Stomach (tissue), 9 donors: Measurements from ENCODE around the gene TIMM44. TPM values are rescaled to one million over a fixed set of nuclear protein-coding genes. Genes with fewer than 3 reads are reported as not detected.

Experiments
- DNase-seq, 2 donors: peaks; one replicate each; pipeline versions ENCODE4 v3.0.0 to v3.0.0-alpha.2; 2013 to 2019
- H3K27ac ChIP-seq, 5 donors: fragments of 200-600 bp in 4 of 5; sonication (generic) in 4 of 5; one replicate each; pipeline ENCODE4 v1.5.1; 2013 to 2019; ENCODE audit warnings: mild to moderate bottlenecking in 1 of 5, moderate library complexity in 1 of 5
- H3K27me3 ChIP-seq, 3 donors: fragments of 200-600 bp; sonication (generic); one replicate each; pipeline ENCODE4 v1.5.1; 2017 to 2019; ENCODE audit warnings: mixed run types in 1 of 3
- H3K36me3 ChIP-seq, 4 donors: fragments of 200-600 bp; sonication (generic); 1 replicate in 3 of 4; 2 replicates in 1 of 4; pipeline ENCODE4 v1.5.1; 2016 to 2019
- H3K4me1 ChIP-seq, 4 donors: fragments of 200-600 bp; sonication (generic); one replicate each; pipeline ENCODE4 v1.5.1; 2016 to 2019
- H3K4me3 ChIP-seq, 4 donors: fragments of 200-600 bp; sonication (generic) in 3 of 4; one replicate each; pipeline ENCODE4 v1.5.1; 2016 to 2019; ENCODE audit warnings: mild to moderate bottlenecking in 1 of 4
- H3K9me3 ChIP-seq, 4 donors: fragments of 200-600 bp; sonication (generic); one replicate each; pipeline ENCODE4 v1.5.1; 2016 to 2019
- CTCF ChIP-seq, 7 experiments: fragments of 450-650 bp in 4 of 7; fragments of 200-600 bp in 3 of 7; sonication (generic) in 3 of 7; IDR thresholded peaks; one replicate each; pipeline ENCODE4 v1.5.1; 2016 to 2019; ENCODE audit warnings: antibody characterized with exemption in 7 of 7, control low read depth in 2 of 7, mild to moderate bottlenecking in 1 of 7
- EP300 ChIP-seq: sonication (generic); formaldehyde crosslinking; IDR thresholded peaks from one replicate; pipeline ENCODE4 v1.6.1; 2017; ENCODE audit warnings: antibody characterized with exemption
- POLR2A ChIP-seq, 4 donors: fragments of 450-650 bp; IDR thresholded peaks; one replicate each; pipeline ENCODE4 v1.6.1; 2016; ENCODE audit warnings: antibody characterized with exemption in 4 of 4, control low read depth in 2 of 4, mild to moderate bottlenecking in 1 of 4, moderate library complexity in 1 of 4
- POLR2AphosphoS5 ChIP-seq, 3 donors: sonication (generic); formaldehyde crosslinking; IDR thresholded peaks; one replicate each; pipeline ENCODE4 v1.6.1; 2016; ENCODE audit warnings: antibody characterized with exemption in 3 of 3
- WGBS, 5 donors: extraction: QIAGEN DNeasy Blood & Tissue Kit in 3 of 5; methylation state at CpG; one replicate each; pipeline versions ENCODE4 v1.1.5 to v1.1.7; 2013 to 2018; 5-methylcytosine and 5-hydroxymethylcytosine counted together
- intact Hi-C: fragments of 100-400 bp; cut with DNase I; formaldehyde crosslinking; loops from one replicate; pipeline ENCODE4 v1.15.1; 2023; ENCODE audit warnings: low total_unique reads
- polyA plus RNA-seq, 3 donors: library from polyadenylated mRNA; stranded (reverse); fragments of 200-250 nt; gene quantifications; one replicate each; pipeline ENCODE4 v1.2.3, GENCODE V29; 2013
- total RNA-seq, 5 donors: library from RNA; depleted of rRNA; stranded (reverse); fragments of >200 nt; gene quantifications; one replicate each; pipeline versions ENCODE4 v1.1.0 to v1.2.3, GENCODE V29; 2014 to 2016
- donor health status: healthy with polysubstance abuse.
- donor health status: Bipolar disorder and iron deficiency.
- donor health status: healthy.

The TIMM44 gene
- total and polyA plus RNA-seq, 8 donors, result 41.0 to 123 (median 52.8) TPM

GRCh38 chr19:7912697-7913564 lies 30.5 kb downstream of the TIMM44 start:
- TF ChIP-seq EP300 (no peak), CTCF (IDR thresholded peaks at IDR 0.05) (no peak), POLR2AphosphoS5 (IDR thresholded peaks at IDR 0.05) (no peak), POLR2A (IDR thresholded peaks at IDR 0.05) (no peak)
- WGBS, 5 donors, result 92 to 95% (median 94%) methylated on average over 38 to 39 of the region's 39 CpGs
- Histone ChIP-seq H3K4me1 (peaks cover 22 to 45% (median 26%) of the 10 kb centered on the region in 4 donors), H3K9me3 (no peaks in the 10 kb centered on the region), H3K27me3 (peaks cover 12 to 64% (median 38%) of the 10 kb centered on the region in 3 donors), H3K36me3 (peaks cover 40 to 58% (median 54%) of the 10 kb centered on the region in 4 donors), H3K27ac (no peak overlapping the region), H3K4me3 (no peak overlapping the region)
- intact Hi-C loops, result no loop called here
- DNase-seq, result no peak

- Histone ChIP-seq H3K9me3 (no peaks in the 10 kb centered on the region), H3K36me3 (peaks cover 40 to 63% (median 56%) of the 10 kb centered on the region in 4 donors), H3K4me3 (no peak overlapping the region), H3K4me1 (peaks cover 18 to 45% (median 23%) of the 10 kb centered on the region in 4 donors), H3K27ac (no peak overlapping the region), H3K27me3 (peaks cover 7 to 57% (median 31%) of the 10 kb centered on the region in 3 donors)
- 91 to 92% (median 91%) methylated on average over 21 to 31 of the region's 31 CpGs for WGBS, 5 donors
- intact Hi-C loops, result no loop called here
- DNase-seq, result no peak
- TF ChIP-seq POLR2A (IDR thresholded peaks at IDR 0.05), result no peak
- TF ChIP-seq EP300, result no peak
- TF ChIP-seq CTCF (IDR thresholded peaks at IDR 0.05), result no peak
- no peak for TF ChIP-seq POLR2AphosphoS5 (IDR thresholded peaks at IDR 0.05)
Observed at GRCh38 chr19:7912144-7912696, 31.2 kb downstream of the TIMM44 start.

- TF ChIP-seq POLR2A (IDR thresholded peaks at IDR 0.05), result no peak
- TF ChIP-seq POLR2AphosphoS5 (IDR thresholded peaks at IDR 0.05), result no peak
- TF ChIP-seq EP300, result no peak
- no peak for TF ChIP-seq CTCF (IDR thresholded peaks at IDR 0.05)
- Histone ChIP-seq H3K9me3 (no peaks in the 10 kb centered on the region), H3K4me1 (peaks cover 13 to 45% (median 21%) of the 10 kb centered on the region in 4 donors), H3K4me3 (no peak overlapping the region), H3K36me3 (peaks cover 40 to 68% (median 60%) of the 10 kb centered on the region in 4 donors), H3K27me3 (peaks cover 5 to 51% (median 25%) of the 10 kb centered on the region in 3 donors), H3K27ac (no peak overlapping the region)
- intact Hi-C loops, result no loop called here
- no peak for DNase-seq
- 84 to 92% (median 89%) methylated on average over 11 to 18 of the region's 18 CpGs for WGBS, 5 donors
Observed at GRCh38 chr19:7911508-7912143, 31.8 kb downstream of the TIMM44 start.
